Fibroblast of lung (primary cell): Measurements from ENCODE around the gene NLGN4X.

ENCODE experiments used
- EZH2 ChIP-seq: IDR thresholded peaks from 2 replicates; pipeline ENCODE4 v1.5.1; 2012; ENCODE audit warnings: low read length, control low read depth, mild to moderate bottlenecking; ENCODE audit errors: missing control alignments
- TF ChIP-seq, protein P1 (sequence below), 2 donors: IDR thresholded peaks in 1 of 2; conservative IDR thresholded peaks in 1 of 2; 1 replicate in 1 of 2; 2 replicates in 1 of 2; pipeline ENCODE4 v1.5.1; 2011 to 2012; ENCODE audit warnings: low read length in 2 of 2, control low read depth in 1 of 2, inconsistent platforms in 1 of 2, low read depth in 1 of 2, mild to moderate bottlenecking in 1 of 2

DNA sequence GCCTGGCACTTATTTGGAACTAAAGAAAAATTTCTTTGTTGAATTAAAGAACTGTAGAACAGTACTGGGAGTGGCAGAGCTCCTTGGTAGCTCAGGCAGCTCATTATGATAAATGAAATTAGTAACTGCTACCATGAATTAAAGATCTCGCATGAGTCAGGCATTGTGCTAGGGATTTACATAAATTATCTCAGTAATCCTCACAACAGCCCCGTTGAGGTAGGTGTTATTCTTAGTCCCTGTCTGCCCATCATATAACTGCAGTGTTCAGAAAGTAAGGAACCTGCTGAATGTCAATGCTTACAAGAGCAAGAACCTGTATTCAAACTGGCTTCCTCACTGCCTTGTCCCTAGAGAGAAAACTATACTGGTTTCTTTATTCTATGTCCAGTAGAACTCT, 108.3 kb downstream of the NLGN4X start:
- TF ChIP-seq, protein P1, sequence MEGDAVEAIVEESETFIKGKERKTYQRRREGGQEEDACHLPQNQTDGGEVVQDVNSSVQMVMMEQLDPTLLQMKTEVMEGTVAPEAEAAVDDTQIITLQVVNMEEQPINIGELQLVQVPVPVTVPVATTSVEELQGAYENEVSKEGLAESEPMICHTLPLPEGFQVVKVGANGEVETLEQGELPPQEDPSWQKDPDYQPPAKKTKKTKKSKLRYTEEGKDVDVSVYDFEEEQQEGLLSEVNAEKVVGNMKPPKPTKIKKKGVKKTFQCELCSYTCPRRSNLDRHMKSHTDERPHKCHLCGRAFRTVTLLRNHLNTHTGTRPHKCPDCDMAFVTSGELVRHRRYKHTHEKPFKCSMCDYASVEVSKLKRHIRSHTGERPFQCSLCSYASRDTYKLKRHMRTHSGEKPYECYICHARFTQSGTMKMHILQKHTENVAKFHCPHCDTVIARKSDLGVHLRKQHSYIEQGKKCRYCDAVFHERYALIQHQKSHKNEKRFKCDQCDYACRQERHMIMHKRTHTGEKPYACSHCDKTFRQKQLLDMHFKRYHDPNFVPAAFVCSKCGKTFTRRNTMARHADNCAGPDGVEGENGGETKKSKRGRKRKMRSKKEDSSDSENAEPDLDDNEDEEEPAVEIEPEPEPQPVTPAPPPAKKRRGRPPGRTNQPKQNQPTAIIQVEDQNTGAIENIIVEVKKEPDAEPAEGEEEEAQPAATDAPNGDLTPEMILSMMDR (conservative IDR thresholded peaks at IDR 0.05 in 1 of 2, IDR thresholded peaks at IDR 0.05 in 1 of 2; ENCODE audit: low read depth in 1 of 2, low read length in 2 of 2) = no peak
- TF ChIP-seq EZH2 = no peak
